Thymus (tissue), 11 donors: ENCODE results near the gene FAXDC2. TPM values are rescaled to one million over a fixed set of nuclear protein-coding genes. Genes with fewer than 3 reads are reported as not detected.

ENCODE experiments used
- DNase-seq, 9 donors: peaks; one replicate each; pipeline ENCODE4 v3.0.0-alpha.2; 2013; ENCODE audit warnings: low spot score in 9 of 9, low read depth in 6 of 9, missing footprints in 1 of 9
- H3K27ac ChIP-seq, 2 donors: one replicate each; pipeline ENCODE4 v1.5.1; 2013; ENCODE audit warnings: control low read depth in 1 of 2, low read depth in 1 of 2, low read length in 1 of 2, mild to moderate bottlenecking in 1 of 2, moderate library complexity in 1 of 2
- H3K27me3 ChIP-seq, 2 donors: one replicate each; pipeline ENCODE4 v1.5.1; 2013; ENCODE audit warnings: low read length in 1 of 2; ENCODE audit not compliant: control insufficient read depth in 2 of 2, insufficient read depth in 1 of 2
- H3K36me3 ChIP-seq, 2 donors: one replicate each; pipeline ENCODE4 v1.5.1; 2013; ENCODE audit warnings: low read length in 1 of 2, mild to moderate bottlenecking in 1 of 2, moderate library complexity in 1 of 2; ENCODE audit not compliant: control insufficient read depth in 2 of 2, insufficient read depth in 2 of 2
- H3K4me1 ChIP-seq, 2 donors: one replicate each; pipeline ENCODE4 v1.5.1; 2013; ENCODE audit warnings: low read length in 2 of 2; ENCODE audit not compliant: control insufficient read depth in 2 of 2, insufficient read depth in 2 of 2
- H3K4me3 ChIP-seq, 2 donors: one replicate each; pipeline ENCODE4 v1.5.1; 2013; ENCODE audit warnings: low read length in 2 of 2, control low read depth in 1 of 2, mild to moderate bottlenecking in 1 of 2
- H3K9me3 ChIP-seq, 2 donors: one replicate each; pipeline ENCODE4 v1.5.1; 2013; ENCODE audit warnings: low read length in 1 of 2, mild to moderate bottlenecking in 1 of 2; ENCODE audit not compliant: control insufficient read depth in 2 of 2, insufficient read depth in 1 of 2
- WGBS: extraction: QIAGEN DNeasy Blood & Tissue Kit; methylation state at CpG from one replicate; pipeline ENCODE4 v1.1.7; 2013; 5-methylcytosine and 5-hydroxymethylcytosine counted together
- polyA plus RNA-seq: library from polyadenylated mRNA; stranded (reverse); fragments of 200-250 nt; gene quantifications from one replicate; pipeline ENCODE4 v1.2.3, GENCODE V29; 2013
- total RNA-seq: library from RNA; stranded (reverse); fragments of 120-200 nt; gene quantifications from one replicate; pipeline ENCODE4 v1.2.4, GENCODE V29; 2013
- donor health status: healthy.

FAXDC2 gene
- total and polyA plus RNA-seq, 2 donors = 2.9 to 17.6 TPM

GRCh38 chr5:154770111-154770510, 80.3 kb downstream of the FAXDC2 start:
- H3K27me3 ChIP-seq = no peaks in the 10 kb centered on the region
- H3K36me3 ChIP-seq = peaks cover 6 to 12% of the 10 kb centered on the region in 2 donors
- H3K4me1 ChIP-seq = peaks cover 24 to 56% of the 10 kb centered on the region in 2 donors
- no peak for DNase-seq
- no peaks in the 10 kb centered on the region for H3K9me3 ChIP-seq
- no peak overlapping the region for H3K27ac ChIP-seq
- no peak overlapping the region for H3K4me3 ChIP-seq
- 74% methylated on average over 2 of the region's 2 CpGs for WGBS

Other genes starting within 250 kb of the FAXDC2 start
- 25.7 TPM for gene LARP1, start 95.2 kb downstream of the FAXDC2 start, total RNA-seq
- 28.5 TPM for gene LARP1, start 95.2 kb downstream of the FAXDC2 start, polyA plus RNA-seq
- gene CNOT8, start 8.0 kb upstream of the FAXDC2 start, total RNA-seq = 75.5 TPM
- 98.2 TPM for gene CNOT8, start 8.0 kb upstream of the FAXDC2 start, polyA plus RNA-seq
- gene GEMIN5, start 87.6 kb upstream of the FAXDC2 start, total RNA-seq = 12.8 TPM
- gene GEMIN5, start 87.6 kb upstream of the FAXDC2 start, polyA plus RNA-seq = 5.3 TPM
- 45.9 TPM for gene MRPL22, start 90.5 kb upstream of the FAXDC2 start, total RNA-seq
- gene MRPL22, start 90.5 kb upstream of the FAXDC2 start, polyA plus RNA-seq = 56.0 TPM
- gene KIF4B, start 163.2 kb upstream of the FAXDC2 start, total RNA-seq = 0.05 TPM
- 0.02 TPM for gene KIF4B, start 163.2 kb upstream of the FAXDC2 start, polyA plus RNA-seq